ENCODE results near the gene GTF2H3.
"Not testable (repeated sequence)": the region's sequence is repeated elsewhere in the genome, so short reads cannot be mapped to it uniquely, and the experiment has no call there.

GTF2H3 gene

GRCh38 chr12:123601602-123602489, 31.8 kb upstream of the GTF2H3 start, which contains the start of gene DDX55:
Gene DDX55 (plus strand): TSS chr12:123602099. CDS start chr12:123602149, 50 bp downstream.
- TF ChIP-seq CTCF (IDR thresholded peaks at IDR 0.05; ENCODE audit: low read depth, low read length), result peak; percentile 40
- DNase-seq (ENCODE audit: extremely low read depth, low read depth), result peak; percentile 47

DNA sequence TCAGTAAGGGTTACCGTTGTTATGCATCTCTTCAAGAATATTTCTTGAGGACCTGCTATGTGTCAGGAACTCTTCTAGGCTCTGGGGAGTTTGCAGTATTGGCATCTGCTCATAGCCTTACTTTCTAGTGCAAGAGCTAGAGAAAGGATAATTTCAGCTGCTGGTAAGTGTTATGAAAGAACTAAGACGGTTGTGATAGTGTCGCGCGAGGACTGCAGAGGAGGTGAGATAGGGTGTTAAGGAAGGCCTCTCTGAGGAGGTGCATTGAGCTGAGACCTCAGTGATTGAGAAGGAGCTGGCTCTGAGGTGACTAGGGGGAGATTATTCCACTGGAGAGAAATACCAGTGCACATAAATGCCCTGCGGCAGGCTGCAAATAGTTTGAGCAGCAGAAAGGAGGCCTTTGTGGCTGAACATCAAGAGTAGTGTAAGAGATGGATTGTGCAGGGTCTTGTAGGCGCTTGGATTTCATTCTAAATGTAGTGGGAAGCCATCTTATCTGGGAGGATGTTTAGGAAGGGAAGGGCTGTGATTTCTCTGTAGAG, 30.9 kb upstream of the GTF2H3 start:
- DNase-seq (ENCODE audit: extremely low read depth, low read depth), result no peak
- no peak for TF ChIP-seq CTCF (IDR thresholded peaks at IDR 0.05; ENCODE audit: low read depth, low read length)

- DNase-seq (ENCODE audit: extremely low read depth, low read depth), result not testable (repeated sequence)
Observed at GRCh38 chr12:123603495-123603894, 30.1 kb upstream of the GTF2H3 start.

- no peak for TF ChIP-seq CTCF (IDR thresholded peaks at IDR 0.05; ENCODE audit: low read depth, low read length)
- no peak for DNase-seq (ENCODE audit: extremely low read depth, low read depth)
Observed at GRCh38 chr12:123607756-123608155, 25.9 kb upstream of the GTF2H3 start.

- DNase-seq (ENCODE audit: extremely low read depth, low read depth), result no peak
- no peak for TF ChIP-seq CTCF (IDR thresholded peaks at IDR 0.05; ENCODE audit: low read depth, low read length)
Observed at GRCh38 chr12:123608182-123608581, 25.4 kb upstream of the GTF2H3 start.

DNA sequence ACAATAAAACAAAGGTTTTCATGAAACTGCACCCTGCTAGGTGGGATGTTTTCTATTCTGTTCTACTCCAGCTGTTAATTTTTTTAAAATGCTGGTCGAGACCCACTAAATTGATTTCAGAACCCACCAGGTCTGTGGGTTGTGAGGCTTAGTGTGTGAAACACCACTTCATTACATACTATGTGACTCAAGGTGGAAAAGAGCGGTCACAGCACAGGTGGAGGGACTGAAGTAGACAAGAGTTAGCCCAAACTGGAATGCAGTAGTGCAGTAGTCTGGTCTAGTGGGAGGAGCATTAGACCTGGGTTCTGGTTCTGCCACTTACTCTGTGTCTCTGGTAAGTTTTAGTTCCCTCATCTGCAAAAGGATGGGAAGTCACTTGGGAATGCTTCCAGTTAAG, 19.5 kb upstream of the GTF2H3 start:
- no peak for TF ChIP-seq CTCF (IDR thresholded peaks at IDR 0.05; ENCODE audit: low read depth, low read length)
- no peak for DNase-seq (ENCODE audit: extremely low read depth, low read depth)

DNA sequence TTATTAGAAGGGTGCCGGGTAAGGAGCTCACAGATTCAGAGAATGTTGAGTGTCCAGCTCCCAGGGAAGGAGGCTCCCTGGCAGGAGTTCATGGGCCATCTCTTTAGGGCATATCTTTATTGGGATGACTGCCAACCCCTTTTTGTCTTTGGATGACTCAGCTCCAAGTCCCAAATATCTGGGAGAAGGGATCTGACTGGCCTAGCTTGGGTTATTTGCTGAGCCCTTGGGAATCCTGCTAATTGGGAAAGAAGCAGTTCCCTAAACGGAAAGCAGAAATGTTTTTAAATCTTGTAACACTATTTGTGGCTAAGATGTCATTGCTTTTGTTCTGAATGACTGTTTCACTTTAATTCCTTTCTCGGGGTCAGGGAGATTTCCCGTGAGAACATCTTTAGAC, 19.1 kb upstream of the GTF2H3 start:
- peak; percentile 44 for DNase-seq (ENCODE audit: extremely low read depth, low read depth)
- no peak for TF ChIP-seq CTCF (IDR thresholded peaks at IDR 0.05; ENCODE audit: low read depth, low read length)

All from AG09319 (cell line).